ENCODE measurements around the gene AXIN2.
A peak's percentile ranks its signal among the peaks of the same experiment; 100 is the strongest.

Gene AXIN2

GRCh38 chr17:65561452-65562205, at the start of gene AXIN2:
TSS of gene AXIN2 (minus strand) at chr17:65561648. CDS start at chr17:65558620, 3,028 bp downstream.
- peak in 54 of 58 donors; percentile 56 to 89 (median 78) for DNase-seq

- no peak for DNase-seq
Measured at GRCh38 chr17:65609749-65610148, 48.3 kb upstream of the AXIN2 start.

GRCh38 chr17:65609286-65609685, 47.8 kb upstream of the AXIN2 start:
- no peak for DNase-seq

- no peak for DNase-seq
Measured at GRCh38 chr17:65604070-65604469, 42.6 kb upstream of the AXIN2 start.

- DNase-seq: no peak
Measured at GRCh38 chr17:65601881-65602280, 40.4 kb upstream of the AXIN2 start.

GRCh38 chr17:65601145-65601544, 39.7 kb upstream of the AXIN2 start:
- DNase-seq: no peak

GRCh38 chr17:65600518-65600917, 39.1 kb upstream of the AXIN2 start:
- DNase-seq: no peak

GRCh38 chr17:65599650-65600049, 38.2 kb upstream of the AXIN2 start:
- DNase-seq: no peak

GRCh38 chr17:65598746-65599145, 37.3 kb upstream of the AXIN2 start:
- no peak for DNase-seq

GRCh38 chr17:65595071-65595656, 33.7 kb upstream of the AXIN2 start:
- DNase-seq: no peak

GRCh38 chr17:65593855-65594845, 32.7 kb upstream of the AXIN2 start:
- DNase-seq: peak in 2 of 58 donors; percentile 1 to 7

GRCh38 chr17:65593092-65593854, 31.8 kb upstream of the AXIN2 start:
- DNase-seq: no peak

GRCh38 chr17:65592125-65592965, 30.9 kb upstream of the AXIN2 start:
- no peak for DNase-seq

- DNase-seq: no peak
Measured at GRCh38 chr17:65589321-65589720, 27.9 kb upstream of the AXIN2 start.

- no peak for DNase-seq
Measured at GRCh38 chr17:65588181-65588808, 26.8 kb upstream of the AXIN2 start.

GRCh38 chr17:65587534-65588180, 26.2 kb upstream of the AXIN2 start:
- no peak for DNase-seq

- no peak for DNase-seq
Measured at GRCh38 chr17:65586899-65587298, 25.5 kb upstream of the AXIN2 start.

GRCh38 chr17:65584604-65585521, 23.4 kb upstream of the AXIN2 start:
- DNase-seq: peak in 13 of 58 donors; percentile 1 to 41 (median 9)

Data from anterior cingulate cortex (tissue), 58 donors.